HG03066 (cell line): ENCODE measurements around the gene FKBP11.

Experiments used
- ATAC-seq: cut with Tn5 transposase; IDR thresholded peaks from one replicate; pipeline ENCODE4 v1.9.1; 2021; ENCODE audit warnings: low read depth; ENCODE audit not compliant: unreplicated experiment

Gene FKBP11

GRCh38 chr12:48925304-48926011 lies at the start of gene FKBP11:
TSS of gene FKBP11 (minus strand) at chr12:48925492. CDS start at chr12:48925428, 64 bp downstream.
- ATAC-seq: peak; percentile 62

GRCh38 chr12:48973941-48974673 lies 48.8 kb upstream of the FKBP11 start:
- ATAC-seq: no peak

GRCh38 chr12:48973531-48973930 lies 48.2 kb upstream of the FKBP11 start:
- no peak for ATAC-seq

GRCh38 chr12:48972952-48973483 lies 47.7 kb upstream of the FKBP11 start:
- no peak for ATAC-seq

- no peak for ATAC-seq
Observed at GRCh38 chr12:48972213-48972951, 47.1 kb upstream of the FKBP11 start.

- no peak for ATAC-seq
Observed at GRCh38 chr12:48970702-48971334, 45.5 kb upstream of the FKBP11 start.

GRCh38 chr12:48969833-48970701 lies 44.8 kb upstream of the FKBP11 start:
- ATAC-seq: no peak

GRCh38 chr12:48969160-48969771 lies 44.0 kb upstream of the FKBP11 start:
- ATAC-seq: no peak

- ATAC-seq: no peak
Observed at GRCh38 chr12:48968467-48968866, 43.2 kb upstream of the FKBP11 start.

- ATAC-seq: no peak
Observed at GRCh38 chr12:48967991-48968390, 42.7 kb upstream of the FKBP11 start.

GRCh38 chr12:48966177-48966895 lies 41.0 kb upstream of the FKBP11 start:
- ATAC-seq: no peak

GRCh38 chr12:48965298-48965838 lies 40.1 kb upstream of the FKBP11 start:
- ATAC-seq: no peak

GRCh38 chr12:48961801-48962200 lies 36.5 kb upstream of the FKBP11 start:
- no peak for ATAC-seq

GRCh38 chr12:48961331-48961730 lies 36.0 kb upstream of the FKBP11 start:
- no peak for ATAC-seq

GRCh38 chr12:48960834-48961233 lies 35.5 kb upstream of the FKBP11 start:
- ATAC-seq: no peak

GRCh38 chr12:48958049-48958388 lies 32.7 kb upstream of the FKBP11 start:
- ATAC-seq: no peak

- ATAC-seq: peak; percentile 76
Observed at GRCh38 chr12:48957141-48958048, 32.1 kb upstream of the FKBP11 start, which contains the start of gene ARF3. TSS of gene ARF3 (minus strand) at chr12:48957487. CDS start at chr12:48941095, 16,392 bp downstream.
